Activated T-cell treated with anti-CD3 and anti-CD28 coated beads for 48 hours (primary cell): Measurements from ENCODE around the gene IFITM2.
A peak's percentile ranks its signal among the peaks of the same experiment; 100 is the strongest.
"Not testable (repeated sequence)": the region's sequence is repeated elsewhere in the genome, so short reads cannot be mapped to it uniquely, and the experiment has no call there.

ENCODE experiments used
- DNase-seq: peaks from one replicate; pipeline ENCODE4 v3.0.0-alpha.2; 2020; ENCODE audit warnings: low read depth

IFITM2 gene

GRCh38 chr11:342328-342727, 34.7 kb downstream of the IFITM2 start:
- DNase-seq, result no peak

- no peak for DNase-seq
Observed at GRCh38 chr11:344836-345578, 37.4 kb downstream of the IFITM2 start.

- DNase-seq, result no peak
Observed at GRCh38 chr11:346529-346928, 38.9 kb downstream of the IFITM2 start.

- DNase-seq, result not testable (repeated sequence)
Observed at GRCh38 chr11:349270-349954, 41.8 kb downstream of the IFITM2 start.

GRCh38 chr11:350033-350722, 42.6 kb downstream of the IFITM2 start:
- not testable (repeated sequence) for DNase-seq

GRCh38 chr11:350723-351255, 43.2 kb downstream of the IFITM2 start:
- no peak for DNase-seq

GRCh38 chr11:351411-351810, 43.8 kb downstream of the IFITM2 start:
- no peak for DNase-seq

GRCh38 chr11:352456-353031, 44.9 kb downstream of the IFITM2 start:
- DNase-seq, result no peak

- DNase-seq, result no peak
Observed at GRCh38 chr11:353179-353873, 45.7 kb downstream of the IFITM2 start.

GRCh38 chr11:355581-356458, 48.2 kb downstream of the IFITM2 start:
- peak; percentile 87 for DNase-seq

GRCh38 chr11:356610-357009, 49.0 kb downstream of the IFITM2 start:
- no peak for DNase-seq

- no peak for DNase-seq
Observed at GRCh38 chr11:357582-357981, 50.0 kb downstream of the IFITM2 start.

GRCh38 chr11:358129-358800, 50.6 kb downstream of the IFITM2 start:
- DNase-seq, result no peak
